Right lobe of liver (tissue), 4 donors: ENCODE measurements around the gene ZNF385B.

Source experiments
- CTCF ChIP-seq, 4 donors: fragments of 200-600 bp in 3 of 4; fragments of 450-650 bp in 1 of 4; IDR thresholded peaks; one replicate each; pipeline versions ENCODE4 v1.5.1 to v1.8.0; 2016 to 2022; ENCODE audit warnings: antibody characterized with exemption in 4 of 4, mild to moderate bottlenecking in 2 of 4
- POLR2A ChIP-seq: fragments of 450-650 bp; IDR thresholded peaks from one replicate; pipeline ENCODE4 v1.6.1; 2017; ENCODE audit warnings: antibody characterized with exemption, mild to moderate bottlenecking
- donor health status: DM: no; HTN: no; CAD: no.
- donor health status: DM: no; HTN: no; CAD: no.
- donor health status: DM: no; HTN: yes; CAD: no.

GRCh38 chr2:179591690-179592089 is 269.7 kb downstream of the ZNF385B start:
- TF ChIP-seq CTCF (IDR thresholded peaks at IDR 0.05) = no peak
- no peak for TF ChIP-seq POLR2A
